DMS 273 (cell line): ENCODE data around the gene CDH12.
"Not testable (repeated sequence)": the region's sequence is repeated elsewhere in the genome, so short reads cannot be mapped to it uniquely, and the experiment has no call there.

ENCODE experiments used
- DNase-seq: peaks from one replicate; lab custom pipeline; 2025; ENCODE audit not compliant: unreplicated experiment; lab: John Stamatoyannopoulos, UW

The CDH12 gene

GRCh38 chr5:22774214-22774613 is 78.9 kb downstream of the CDH12 start:
- not testable (repeated sequence) for DNase-seq

DNA sequence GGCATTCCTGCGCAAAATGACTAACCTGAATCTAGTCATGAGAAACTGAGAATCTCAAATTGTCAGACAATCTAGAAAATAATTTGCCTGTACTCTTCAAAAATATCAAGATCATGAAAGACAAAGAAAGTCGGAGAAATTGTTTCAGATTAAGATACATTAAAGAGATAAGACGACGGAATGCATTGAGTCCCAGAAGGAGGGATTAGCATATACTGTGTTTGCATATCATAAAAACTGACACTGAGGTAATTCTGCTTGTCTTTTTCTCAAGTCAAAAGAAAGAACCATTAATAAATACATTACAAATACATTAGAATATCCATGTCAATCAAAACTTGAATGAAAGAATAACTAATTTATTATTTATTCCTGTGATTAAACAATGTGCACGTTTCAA is 88.4 kb downstream of the CDH12 start:
- DNase-seq: no peak

DNA sequence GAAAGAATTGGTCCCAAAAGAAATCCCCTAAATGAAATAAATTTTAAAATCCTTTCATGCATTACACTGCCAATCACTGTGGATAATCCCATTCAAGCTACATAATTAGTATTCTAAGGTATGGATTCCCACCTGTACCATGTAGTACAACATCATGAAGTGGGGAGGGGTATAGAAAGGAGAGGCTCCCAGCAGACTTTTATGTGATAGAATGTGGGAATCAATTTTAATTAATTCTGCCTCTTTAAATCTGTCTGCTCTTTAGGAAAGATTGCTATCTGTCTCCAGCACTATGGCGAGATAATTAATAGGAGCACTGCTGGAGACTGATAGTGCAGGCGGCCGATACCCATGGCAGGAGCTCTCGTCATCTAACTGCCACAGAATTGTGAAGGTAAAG is 95.4 kb downstream of the CDH12 start:
- peak; percentile 15 for DNase-seq

DNA sequence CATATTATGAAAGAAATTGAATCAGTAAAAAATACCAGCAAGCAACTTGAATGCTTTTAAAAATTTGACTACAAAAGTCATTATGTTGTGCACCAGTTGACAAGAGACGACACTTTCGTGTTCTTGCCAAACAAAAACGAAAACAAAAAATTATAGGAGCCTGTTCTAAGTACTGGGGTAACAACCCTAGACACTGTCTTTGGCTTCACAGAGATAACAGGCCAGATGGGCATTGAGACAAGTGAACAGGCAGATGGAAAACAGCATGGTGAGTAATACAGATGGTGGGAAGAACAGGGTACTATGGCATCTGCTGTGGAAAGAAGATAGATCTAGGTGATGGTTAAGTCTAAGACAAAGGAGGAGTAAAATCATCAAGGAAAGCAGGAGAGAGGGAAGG is 99.0 kb downstream of the CDH12 start:
- peak; percentile 94 for DNase-seq

GRCh38 chr5:22751536-22751935 is 101.6 kb downstream of the CDH12 start:
- DNase-seq: peak; percentile 78

- DNase-seq: no peak
Observed at GRCh38 chr5:22736443-22737003, 116.6 kb downstream of the CDH12 start.

DNA sequence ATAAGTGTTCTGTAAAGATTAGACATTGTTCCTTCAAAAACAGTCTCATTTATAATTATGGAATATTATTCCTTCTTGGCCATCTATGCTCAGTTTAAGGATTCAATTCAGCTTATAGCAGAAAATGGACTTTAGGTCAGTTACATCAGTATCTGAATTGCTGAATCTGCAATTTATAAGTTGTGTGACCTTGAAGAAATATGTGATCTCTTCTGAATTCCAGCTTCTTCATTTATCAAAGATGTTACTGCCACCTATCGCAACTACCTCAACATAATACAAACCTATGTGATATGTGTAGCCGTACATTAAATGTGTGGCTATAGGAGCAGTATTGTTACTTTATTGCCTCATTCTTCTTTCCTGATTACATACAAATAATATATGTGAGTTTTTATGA is 118.2 kb downstream of the CDH12 start:
- no peak for DNase-seq

DNA sequence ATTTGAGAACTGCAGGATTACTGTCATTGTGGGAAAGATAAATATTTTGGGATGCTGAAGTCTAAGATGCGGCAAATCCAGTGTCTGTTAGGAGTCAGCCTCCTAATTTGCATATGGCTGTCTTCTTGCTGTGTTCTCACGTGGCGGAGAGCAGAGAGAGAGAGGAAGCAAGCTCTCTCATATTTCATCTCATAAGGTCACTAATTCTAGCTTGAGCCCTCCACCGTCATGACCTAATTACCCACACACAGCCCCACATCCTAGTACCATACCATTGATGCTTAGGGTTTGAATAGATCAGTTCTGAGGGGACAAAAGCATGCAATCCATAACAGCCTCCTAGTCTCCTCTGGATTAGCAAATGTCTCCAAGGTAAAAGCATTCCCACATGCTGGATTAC is 124.5 kb downstream of the CDH12 start:
- no peak for DNase-seq

GRCh38 chr5:22722491-22722890 is 130.7 kb downstream of the CDH12 start:
- no peak for DNase-seq

DNA sequence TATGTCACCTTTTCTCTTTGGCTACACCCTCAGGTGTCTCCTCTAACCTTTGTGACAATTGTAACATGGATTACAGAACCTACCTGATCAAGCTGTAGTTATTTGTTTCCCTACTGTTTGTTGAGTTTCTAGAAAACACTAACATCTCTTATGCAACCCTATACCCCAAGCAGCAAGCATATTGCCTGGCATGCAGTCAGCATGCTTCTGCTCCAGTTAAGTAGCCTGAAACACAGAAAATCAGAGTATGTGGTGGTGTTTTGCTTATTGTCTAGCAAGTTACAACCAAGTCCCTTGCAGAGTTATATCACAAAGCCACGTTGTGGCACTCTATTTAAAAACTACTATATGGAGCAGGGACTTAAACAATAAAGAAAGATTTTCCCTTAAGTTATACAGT is 131.1 kb downstream of the CDH12 start:
- no peak for DNase-seq

DNA sequence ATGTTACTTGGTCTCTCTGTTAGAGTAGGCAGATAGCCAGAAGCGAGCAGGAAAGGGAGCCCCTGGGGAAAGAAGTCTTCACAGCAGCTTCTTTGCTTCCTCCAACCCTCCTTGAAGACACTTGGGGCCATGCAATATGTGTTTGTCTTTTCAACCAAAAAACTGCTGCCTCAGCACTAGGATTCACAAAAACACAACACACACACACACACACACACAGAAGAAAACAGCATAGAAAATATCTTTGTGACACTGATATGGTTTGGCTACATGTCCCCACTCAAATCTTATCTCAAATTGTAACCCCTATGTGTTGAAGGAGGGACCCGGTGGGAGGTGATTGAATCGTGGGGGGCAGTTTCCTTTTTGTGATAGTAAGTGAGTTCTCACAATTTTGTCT is 133.3 kb downstream of the CDH12 start:
- no peak for DNase-seq

DNA sequence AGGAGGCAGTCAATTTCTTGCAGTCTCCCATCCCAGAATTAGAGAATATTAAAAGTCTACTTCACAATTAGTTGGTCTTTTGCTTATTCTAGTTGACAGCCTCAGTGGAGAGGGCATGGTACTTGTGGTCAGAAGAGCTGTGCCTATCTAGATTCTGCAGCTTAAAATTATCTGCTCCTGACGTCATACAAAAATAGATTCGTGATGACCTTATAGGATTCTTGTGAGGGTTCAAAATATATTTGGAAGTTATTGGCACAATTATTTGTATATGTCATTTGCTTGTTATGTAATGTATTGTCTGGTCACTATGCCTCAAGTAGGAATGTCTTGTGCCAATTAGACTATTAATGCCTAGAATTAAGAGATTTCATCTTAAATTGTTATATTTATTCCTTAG is 142.5 kb downstream of the CDH12 start:
- DNase-seq: no peak

GRCh38 chr5:22709743-22710142 is 143.4 kb downstream of the CDH12 start:
- DNase-seq: no peak

- DNase-seq: no peak
Observed at GRCh38 chr5:22708770-22709328, 144.3 kb downstream of the CDH12 start.

DNA sequence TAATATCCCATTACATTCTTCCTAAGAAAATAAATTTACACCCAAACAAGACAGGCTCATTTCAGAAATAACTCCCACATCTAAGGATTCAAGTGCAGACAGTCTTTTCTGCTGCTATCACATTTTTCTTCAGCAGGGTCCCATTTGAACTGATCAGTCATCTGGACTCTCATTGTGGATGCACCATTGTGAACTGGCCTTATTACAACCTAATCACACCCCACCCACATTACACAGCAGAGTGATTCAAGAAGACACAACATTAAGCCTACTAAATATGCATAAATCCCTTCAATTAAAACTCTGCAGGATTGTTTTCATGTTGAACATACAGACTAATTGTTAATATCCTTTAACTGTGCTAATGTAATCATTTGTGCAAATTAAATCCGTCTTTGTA is 146.2 kb downstream of the CDH12 start:
- DNase-seq: no peak

GRCh38 chr5:22699319-22699718 is 153.8 kb downstream of the CDH12 start:
- no peak for DNase-seq

GRCh38 chr5:22693121-22693520 is 160.0 kb downstream of the CDH12 start:
- DNase-seq: no peak

- no peak for DNase-seq
Observed at GRCh38 chr5:22683050-22683449, 170.1 kb downstream of the CDH12 start.

DNA sequence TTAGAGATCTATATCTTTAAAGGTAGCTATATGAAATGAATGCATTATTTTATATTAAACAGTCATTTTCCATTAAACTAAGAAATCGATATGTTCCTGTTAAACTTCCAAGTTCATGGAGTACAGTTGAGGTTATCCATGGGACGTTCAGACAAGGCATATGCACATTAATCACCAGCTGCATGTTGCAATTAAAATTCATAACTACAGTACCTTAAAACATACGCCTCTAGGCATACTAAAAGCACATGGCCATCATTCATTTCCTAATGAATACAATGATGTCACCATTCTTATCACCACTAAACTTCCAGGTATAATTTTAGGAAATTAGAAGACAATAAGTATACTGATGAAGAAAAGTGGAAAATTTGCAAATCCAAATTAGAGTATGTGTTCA is 174.3 kb downstream of the CDH12 start:
- DNase-seq: no peak

DNA sequence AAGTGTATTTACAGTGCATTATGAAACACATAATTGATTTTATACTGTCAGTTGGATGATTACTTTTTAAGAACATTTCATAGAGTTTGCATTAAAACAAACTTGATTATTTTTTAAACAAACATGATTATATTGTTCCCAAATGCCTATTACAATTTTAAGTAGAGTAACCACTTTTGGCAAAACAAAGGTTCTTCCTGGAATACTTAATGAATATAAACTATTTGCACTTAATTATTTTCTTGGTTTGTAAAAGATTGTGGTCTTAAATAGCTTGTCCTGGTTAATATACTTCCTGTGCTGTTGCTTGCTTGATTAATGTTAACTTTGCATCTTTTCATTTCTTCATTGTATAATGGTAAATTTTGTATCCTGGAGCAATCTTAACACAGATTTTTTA is 180.0 kb downstream of the CDH12 start:
- no peak for DNase-seq

- no peak for DNase-seq
Observed at GRCh38 chr5:22669345-22669744, 183.8 kb downstream of the CDH12 start.

- DNase-seq: no peak
Observed at GRCh38 chr5:22665801-22666200, 187.3 kb downstream of the CDH12 start.

DNA sequence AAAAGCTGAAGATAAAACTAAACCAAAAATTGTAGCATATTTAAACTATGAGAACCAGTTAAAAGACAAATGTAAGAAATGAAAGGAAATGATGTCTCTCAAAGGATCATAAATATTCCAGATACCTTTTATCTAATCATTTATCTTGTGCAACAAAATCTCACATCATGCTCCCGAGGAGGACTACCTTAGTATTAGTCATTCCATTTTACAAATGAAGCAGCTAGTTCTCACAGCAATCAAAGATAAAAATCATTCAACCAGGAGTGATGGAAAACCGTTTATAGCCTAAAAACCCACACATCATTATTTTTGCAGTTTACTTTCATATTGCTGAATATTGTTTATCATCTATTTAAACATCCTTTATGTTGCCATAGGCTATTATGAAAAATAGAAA is 190.0 kb downstream of the CDH12 start:
- DNase-seq: no peak
